ENCODE measurements around the gene LIPF.

DNA sequence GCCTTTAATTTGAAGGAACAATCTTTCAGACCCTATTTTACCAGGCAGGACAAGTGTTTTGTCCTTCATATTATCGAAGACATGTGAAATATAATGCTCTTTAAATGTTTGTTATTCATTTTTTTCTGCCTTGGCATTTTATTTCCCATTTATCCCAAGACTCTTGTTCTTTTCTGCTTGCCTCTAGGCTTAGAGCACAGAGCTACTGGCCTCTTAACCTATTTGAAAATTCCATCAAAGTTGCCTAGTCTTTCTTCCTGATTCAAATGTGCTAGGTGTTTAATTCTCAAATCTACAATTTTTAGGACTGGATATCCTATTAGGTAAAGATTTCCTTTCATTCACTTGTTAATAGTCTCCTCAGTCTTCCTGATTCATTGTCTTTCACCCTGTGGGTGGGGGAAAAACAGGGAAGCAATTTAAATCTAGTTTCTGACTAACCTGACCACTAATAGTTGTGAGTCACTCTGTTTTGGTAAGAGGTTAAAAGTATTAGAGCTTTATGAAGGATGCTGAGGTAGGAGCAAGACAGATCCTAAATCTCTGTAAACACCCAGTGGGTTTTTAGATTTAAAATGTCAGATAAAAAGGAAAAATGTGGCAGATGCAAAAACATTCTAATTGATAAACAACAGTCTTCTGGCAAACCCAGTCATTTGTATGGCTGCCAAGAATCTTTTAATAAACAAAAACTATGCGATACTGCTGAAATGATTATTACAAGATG is 43.4 kb downstream of the LIPF start:
- TF ChIP-seq, protein P1, sequence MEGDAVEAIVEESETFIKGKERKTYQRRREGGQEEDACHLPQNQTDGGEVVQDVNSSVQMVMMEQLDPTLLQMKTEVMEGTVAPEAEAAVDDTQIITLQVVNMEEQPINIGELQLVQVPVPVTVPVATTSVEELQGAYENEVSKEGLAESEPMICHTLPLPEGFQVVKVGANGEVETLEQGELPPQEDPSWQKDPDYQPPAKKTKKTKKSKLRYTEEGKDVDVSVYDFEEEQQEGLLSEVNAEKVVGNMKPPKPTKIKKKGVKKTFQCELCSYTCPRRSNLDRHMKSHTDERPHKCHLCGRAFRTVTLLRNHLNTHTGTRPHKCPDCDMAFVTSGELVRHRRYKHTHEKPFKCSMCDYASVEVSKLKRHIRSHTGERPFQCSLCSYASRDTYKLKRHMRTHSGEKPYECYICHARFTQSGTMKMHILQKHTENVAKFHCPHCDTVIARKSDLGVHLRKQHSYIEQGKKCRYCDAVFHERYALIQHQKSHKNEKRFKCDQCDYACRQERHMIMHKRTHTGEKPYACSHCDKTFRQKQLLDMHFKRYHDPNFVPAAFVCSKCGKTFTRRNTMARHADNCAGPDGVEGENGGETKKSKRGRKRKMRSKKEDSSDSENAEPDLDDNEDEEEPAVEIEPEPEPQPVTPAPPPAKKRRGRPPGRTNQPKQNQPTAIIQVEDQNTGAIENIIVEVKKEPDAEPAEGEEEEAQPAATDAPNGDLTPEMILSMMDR (IDR thresholded peaks at IDR 0.05) = no peak
- no peak for TF ChIP-seq POLR2A (IDR thresholded peaks at IDR 0.05)

All from right lobe of liver (tissue), 4 donors.